Choroid plexus epithelial cell (primary cell): ENCODE data around the gene VWA5B1.
A peak's percentile ranks its signal among the peaks of the same experiment; 100 is the strongest.

Experiments
- DNase-seq: peaks from one replicate; pipeline ENCODE4 v3.0.0-alpha.2; 2010; ENCODE audit warnings: low read depth
- H3K4me3 ChIP-seq: 2 replicates; pipeline ENCODE4 v1.5.1; 2011; ENCODE audit warnings: low read depth, mild to moderate bottlenecking, control low read depth, low read length, moderate library complexity
- CTCF ChIP-seq: conservative IDR thresholded peaks from 2 replicates; pipeline ENCODE4 v1.5.1; 2011; ENCODE audit warnings: low read depth, mild to moderate bottlenecking, control low read depth, inconsistent platforms, low read length, moderate library complexity

VWA5B1 gene

GRCh38 chr1:20371883-20372282 lies 81.2 kb downstream of the VWA5B1 start:
- no peak for TF ChIP-seq CTCF
- no peak overlapping the region for H3K4me3 ChIP-seq
- DNase-seq: no peak

GRCh38 chr1:20372676-20373075 lies 82.0 kb downstream of the VWA5B1 start:
- no peak overlapping the region for H3K4me3 ChIP-seq
- no peak for TF ChIP-seq CTCF
- DNase-seq: no peak

GRCh38 chr1:20373286-20373685 lies 82.6 kb downstream of the VWA5B1 start:
- TF ChIP-seq CTCF: no peak
- no peak overlapping the region for H3K4me3 ChIP-seq
- no peak for DNase-seq

- DNase-seq: no peak
- no peak for TF ChIP-seq CTCF
- no peak overlapping the region for H3K4me3 ChIP-seq
These were observed 83.1 kb downstream of the VWA5B1 start for GRCh38 chr1:20373764-20374163.

GRCh38 chr1:20375563-20375962 lies 84.9 kb downstream of the VWA5B1 start:
- no peak for DNase-seq
- TF ChIP-seq CTCF: no peak
- no peak overlapping the region for H3K4me3 ChIP-seq

- no peak for TF ChIP-seq CTCF
- no peak for DNase-seq
- H3K4me3 ChIP-seq: no peak overlapping the region
These were observed 85.5 kb downstream of the VWA5B1 start for GRCh38 chr1:20376171-20376570.

- no peak overlapping the region for H3K4me3 ChIP-seq
- peak; percentile 90 for TF ChIP-seq CTCF
- DNase-seq: peak; percentile 54
These were observed 86.3 kb downstream of the VWA5B1 start for GRCh38 chr1:20376880-20377494.
